A673 (cell line): ENCODE measurements around the gene SLC25A31. TPM values are rescaled to one million over a fixed set of nuclear protein-coding genes. Genes with fewer than 3 reads are reported as not detected.
A peak's percentile ranks its signal among the peaks of the same experiment; 100 is the strongest.

Experiments
- BruUV-seq: library from RNA; stranded (reverse); fragments of 400-500 nt; replicated peaks from 2 replicates; lab custom pipeline; 2021; lab: Mats Ljungman, UMichigan
- CTCF ChIA-PET: fragments of 300-600 bp; sonication (Branson Sonifier 250); formaldehyde crosslinking; loops from one replicate; lab custom pipeline; 2022; ENCODE audit warnings: antibody characterized with exemption; lab: Charles Lee
- POLR2A ChIA-PET: fragments of 300-600 bp; sonication (Branson Sonifier 250); formaldehyde crosslinking; loops from one replicate; lab custom pipeline; 2022; ENCODE audit warnings: antibody characterized with exemption; ENCODE audit not compliant: low non-redundant PET; lab: Charles Lee
- DNase-seq: peaks from one replicate; pipeline ENCODE4 v3.0.0-alpha.2; 2015; ENCODE audit warnings: low spot score
- H3K27ac ChIP-seq: fragments of 200-600 bp; sonication (generic); 2 replicates; pipeline ENCODE4 v1.5.1; 2016; ENCODE audit warnings: mixed run types, low read depth, mild to moderate bottlenecking, mixed read lengths, antibody characterized with exemption, low read length; ENCODE audit not compliant: poor library complexity, severe bottlenecking
- H3K27me3 ChIP-seq: fragments of 200-600 bp; sonication (generic); replicated peaks from 2 replicates; pipeline ENCODE4 v1.6.1; 2017; ENCODE audit warnings: mixed run types, low read depth, mild to moderate bottlenecking, mixed read lengths, antibody characterized with exemption, low read length; ENCODE audit not compliant: insufficient read depth, poor library complexity
- H3K36me3 ChIP-seq: fragments of 200-600 bp; sonication (generic); 2 replicates; pipeline ENCODE4 v1.6.1; 2016; ENCODE audit warnings: mixed run types, mild to moderate bottlenecking, mixed read lengths, antibody characterized with exemption, low read length; ENCODE audit not compliant: insufficient read depth, poor library complexity, severe bottlenecking
- H3K4me1 ChIP-seq: fragments of 200-600 bp; sonication (generic); 2 replicates; pipeline ENCODE4 v1.6.1; 2017; ENCODE audit warnings: mixed run types, mild to moderate bottlenecking, mixed read lengths, antibody characterized with exemption, low read length; ENCODE audit not compliant: insufficient read depth, poor library complexity, severe bottlenecking
- H3K4me3 ChIP-seq: fragments of 200-600 bp; sonication (generic); 2 replicates; pipeline ENCODE4 v1.5.1; 2016; ENCODE audit warnings: low read depth, mixed run types, mild to moderate bottlenecking, mixed read lengths, low read length; ENCODE audit not compliant: poor library complexity, severe bottlenecking
- H3K9me3 ChIP-seq: fragments of 200-600 bp; sonication (generic); 2 replicates; pipeline ENCODE4 v1.6.1; 2016; ENCODE audit warnings: mixed run types, low read depth, mild to moderate bottlenecking, mixed read lengths, antibody characterized with exemption, low read length; ENCODE audit not compliant: poor library complexity, severe bottlenecking
- EZH2 ChIP-seq: fragments of 200-600 bp; sonication (generic); IDR thresholded peaks from 2 replicates; pipeline ENCODE4 v1.6.1; 2017; ENCODE audit warnings: borderline replicate concordance, low read depth, mild to moderate bottlenecking, mixed read lengths, antibody characterized with exemption, low read length; ENCODE audit not compliant: poor library complexity, severe bottlenecking
- intact Hi-C: fragments of 100-400 bp; cut with micrococcal nuclease; formaldehyde crosslinking; loops from one replicate; pipeline ENCODE4 v1.10.0; 2022; ENCODE audit not compliant: unreplicated experiment
- total RNA-seq: library from RNA; stranded (reverse); gene quantifications from 2 replicates; pipeline ENCODE4 v1.2.3, GENCODE V29; 2021
- TF ChIP-seq, protein P1 (sequence below): fragments of 300-800, 200-600 bp; sonication (generic); conservative IDR thresholded peaks from 2 replicates; pipeline ENCODE4 v1.5.1; 2017; ENCODE audit warnings: low read depth, mild to moderate bottlenecking, antibody characterized with exemption, low read length, moderate library complexity, mixed read lengths

The SLC25A31 gene
- total RNA-seq, 1 experiment from 2014 or later, result not detected

DNA sequence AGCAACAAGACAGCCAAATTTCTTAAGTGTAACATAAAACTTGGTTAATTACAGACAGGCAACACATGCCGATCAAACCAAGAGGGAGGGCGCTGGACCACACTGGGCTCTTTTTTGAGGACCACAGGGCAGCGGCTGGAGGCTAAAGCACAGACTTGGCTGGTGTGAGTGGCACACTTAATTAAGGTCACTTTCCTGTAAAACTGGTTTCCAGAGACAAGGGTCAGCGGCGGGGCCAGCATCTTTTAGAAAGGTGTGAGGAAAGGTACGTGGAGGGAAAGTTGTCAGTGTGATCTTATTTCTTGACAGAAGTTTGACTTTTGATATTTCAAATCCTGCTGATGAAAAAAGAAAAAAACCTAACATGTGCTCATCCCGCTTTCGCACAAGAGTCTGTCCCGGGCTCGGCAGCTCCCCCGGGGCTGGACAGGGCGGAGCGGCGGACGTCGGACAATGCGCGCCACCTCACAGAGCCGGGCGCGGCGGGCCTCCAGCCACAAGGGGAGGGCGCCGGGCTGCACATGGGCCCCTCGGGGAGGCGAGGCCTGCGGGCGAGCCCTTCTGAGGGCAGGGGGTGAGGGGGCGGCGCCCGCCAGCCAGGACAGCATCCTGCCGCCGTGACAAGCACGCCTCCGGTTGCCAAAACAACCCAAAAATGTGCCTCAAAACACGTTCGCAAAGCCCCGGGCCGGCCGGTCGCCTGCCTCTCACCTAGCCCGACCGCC, 51.3 kb downstream of the SLC25A31 start:
- peak overlapping the region; percentile 54 for H3K27ac ChIP-seq
- BruUV-seq, result no TSS peak
- POLR2A ChIA-PET, result no interaction called here
- CTCF ChIA-PET, result interaction anchor here (0.6 kb wide), 1 partner anchor 269 kb away, joined by 3 read pairs; no protein-coding TSS in a partner anchor
- H3K4me1 ChIP-seq, result no peaks in the 10 kb centered on the region
- peaks cover 33% of the 10 kb centered on the region for H3K27me3 ChIP-seq
- intact Hi-C loops, result loop anchor here (5.0 to 10.0 kb wide), 2 partner anchors 101 to 273 kb away; partner anchors contain the start of gene PLK4
- H3K9me3 ChIP-seq, result no peaks in the 10 kb centered on the region
- peak overlapping the region; percentile 63 for H3K4me3 ChIP-seq
- no peaks in the 10 kb centered on the region for H3K36me3 ChIP-seq
- DNase-seq, result peak; percentile 4
- TF ChIP-seq EZH2, result no peak
- TF ChIP-seq, protein P1, sequence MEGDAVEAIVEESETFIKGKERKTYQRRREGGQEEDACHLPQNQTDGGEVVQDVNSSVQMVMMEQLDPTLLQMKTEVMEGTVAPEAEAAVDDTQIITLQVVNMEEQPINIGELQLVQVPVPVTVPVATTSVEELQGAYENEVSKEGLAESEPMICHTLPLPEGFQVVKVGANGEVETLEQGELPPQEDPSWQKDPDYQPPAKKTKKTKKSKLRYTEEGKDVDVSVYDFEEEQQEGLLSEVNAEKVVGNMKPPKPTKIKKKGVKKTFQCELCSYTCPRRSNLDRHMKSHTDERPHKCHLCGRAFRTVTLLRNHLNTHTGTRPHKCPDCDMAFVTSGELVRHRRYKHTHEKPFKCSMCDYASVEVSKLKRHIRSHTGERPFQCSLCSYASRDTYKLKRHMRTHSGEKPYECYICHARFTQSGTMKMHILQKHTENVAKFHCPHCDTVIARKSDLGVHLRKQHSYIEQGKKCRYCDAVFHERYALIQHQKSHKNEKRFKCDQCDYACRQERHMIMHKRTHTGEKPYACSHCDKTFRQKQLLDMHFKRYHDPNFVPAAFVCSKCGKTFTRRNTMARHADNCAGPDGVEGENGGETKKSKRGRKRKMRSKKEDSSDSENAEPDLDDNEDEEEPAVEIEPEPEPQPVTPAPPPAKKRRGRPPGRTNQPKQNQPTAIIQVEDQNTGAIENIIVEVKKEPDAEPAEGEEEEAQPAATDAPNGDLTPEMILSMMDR, result no peak

DNA sequence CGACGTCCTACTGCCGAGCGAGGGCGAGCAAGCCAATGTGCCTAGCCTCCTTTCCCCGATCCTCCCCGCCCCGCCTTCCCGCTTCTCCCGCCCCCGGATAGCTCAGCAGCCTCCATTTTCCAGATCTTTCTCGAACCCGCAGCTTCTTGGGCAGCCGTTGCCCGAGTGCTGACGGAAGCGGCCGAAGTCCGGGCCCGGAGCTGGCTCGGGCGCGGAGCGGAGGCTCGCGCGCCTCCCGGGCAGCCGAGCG, 51.8 kb downstream of the SLC25A31 start:
- intact Hi-C loops, result loop anchor here (5.0 to 10.0 kb wide), 2 partner anchors 100 to 273 kb away; partner anchors contain the start of gene PLK4
- peaks cover 33% of the 10 kb centered on the region for H3K27me3 ChIP-seq
- H3K36me3 ChIP-seq, result no peaks in the 10 kb centered on the region
- ChIA-PET CTCF (interaction anchor here (0.6 kb wide), 1 partner anchor 269 kb away, joined by 3 read pairs; no protein-coding TSS in a partner anchor), POLR2A (interaction anchor here (0.5 to 0.7 kb wide), 2 partner anchors 50 to 109 kb away, joined by 3 to 13 read pairs; no protein-coding TSS in a partner anchor)
- peak overlapping the region; percentile 63 for H3K4me3 ChIP-seq
- TF ChIP-seq, protein P1, result no peak
- no peak for TF ChIP-seq EZH2
- peak; percentile 91 for DNase-seq
- H3K9me3 ChIP-seq, result no peaks in the 10 kb centered on the region
- BruUV-seq, result no TSS peak
- H3K4me1 ChIP-seq, result no peaks in the 10 kb centered on the region
- peak overlapping the region; percentile 54 for H3K27ac ChIP-seq

DNA sequence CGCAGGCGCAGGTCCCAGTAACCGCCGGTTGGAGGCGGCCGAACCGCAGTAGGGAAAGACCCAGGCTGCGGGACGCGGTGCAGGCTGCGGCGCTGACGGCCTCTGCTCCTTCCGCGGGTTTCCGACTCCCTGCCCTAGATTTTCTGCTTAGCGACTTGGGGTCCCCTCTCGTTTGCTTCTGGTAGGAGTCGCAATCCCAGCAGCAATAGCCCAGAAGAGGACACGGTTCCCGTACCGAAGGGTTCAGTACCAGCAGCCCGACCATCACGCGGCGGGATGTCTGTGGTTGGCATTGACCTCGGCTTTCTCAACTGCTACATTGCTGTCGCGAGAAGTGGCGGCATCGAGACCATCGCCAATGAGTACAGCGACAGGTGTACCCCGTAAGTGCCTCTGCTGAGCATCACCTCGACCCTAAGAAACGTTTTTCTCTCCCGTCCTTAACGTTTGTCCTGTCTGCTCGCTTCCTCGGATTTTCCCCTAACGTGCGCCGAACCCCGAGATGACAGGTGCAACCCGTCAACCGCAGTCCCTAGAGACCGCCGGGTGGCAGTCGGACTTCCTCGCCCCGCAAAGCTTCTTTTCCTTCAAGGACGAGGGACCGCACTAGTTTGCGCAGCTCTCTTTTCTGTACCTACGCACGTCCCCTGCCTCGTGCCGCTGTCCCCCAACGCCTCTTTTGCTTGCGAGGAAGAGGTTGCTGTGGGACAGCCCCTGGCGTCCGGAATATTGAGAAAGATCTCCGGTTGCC, 52.2 kb downstream of the SLC25A31 start, which contains the start of gene HSPA4L:
TSS of gene HSPA4L (plus strand) at position 48 of the 751 bp plus-strand sequence. CDS start at position 277, 229 bp downstream.
- intact Hi-C loops, result loop anchor here (5.0 to 10.0 kb wide), 2 partner anchors 100 to 272 kb away; partner anchors contain the start of gene PLK4
- Histone ChIP-seq H3K4me1 (no peaks in the 10 kb centered on the region), H3K4me3 (peak within 1 kb of the TSS; percentile 63), H3K27ac (peak within 1 kb of the TSS; percentile 54), H3K9me3 (no peaks in the 10 kb centered on the region), H3K36me3 (no peaks in the 10 kb centered on the region), H3K27me3 (peaks cover 29% of the 10 kb centered on the region)
- no peak for TF ChIP-seq EZH2
- TF ChIP-seq, protein P1, result peak; percentile 40; the same call in 1 of the 2 replicates
- CTCF ChIA-PET, result no interaction called here
- POLR2A ChIA-PET, result interaction anchor here (0.5 to 0.7 kb wide), 3 partner anchors 50 to 109 kb away, joined by 3 to 13 read pairs (median 7); no protein-coding TSS in a partner anchor
- peak; percentile 56 for DNase-seq
- no TSS peak for BruUV-seq
